Measurements from ENCODE around the gene TLL2. TPM values are rescaled to one million over a fixed set of nuclear protein-coding genes. Genes with fewer than 3 reads are reported as not detected.

Gene TLL2
- total RNA-seq, 6 donors from 2014 or later: 0.06 to 0.20 TPM; not detected in 4

GRCh38 chr10:96395931-96396877 lies 117.5 kb downstream of the TLL2 start:
- Histone ChIP-seq H3K9me3 (no peaks in the 10 kb centered on the region), H3K4me1 (peaks cover 0 to 7% (median 0%) of the 10 kb centered on the region in 4 donors), H3K4me3 (no peak overlapping the region), H3K27me3 (no peaks in the 10 kb centered on the region), H3K36me3 (no peaks in the 10 kb centered on the region), H3K27ac (no peak overlapping the region)
- WGBS, 2 donors: 27 to 28% methylated on average over 24 of the region's 24 CpGs
- TF ChIP-seq POLR2AphosphoS5 (IDR thresholded peaks at IDR 0.05): no peak
- no peak for TF ChIP-seq POLR2A (IDR thresholded peaks at IDR 0.05)
- TF ChIP-seq CTCF (IDR thresholded peaks at IDR 0.05): peak; percentile 66 to 84 (median 74)
- TF ChIP-seq EP300 (IDR thresholded peaks at IDR 0.05): no peak
- ATAC-seq (ENCODE audit: low FRiP score in 2 of 2) (peak; percentile 70 to 85), DNase-seq (peak in 1 of 2 donors; percentile 58)

- Histone ChIP-seq H3K4me3 (no peak overlapping the region), H3K36me3 (no peaks in the 10 kb centered on the region), H3K4me1 (no peaks in the 10 kb centered on the region), H3K27me3 (no peaks in the 10 kb centered on the region), H3K27ac (no peak overlapping the region), H3K9me3 (no peaks in the 10 kb centered on the region)
- ATAC-seq (ENCODE audit: low FRiP score in 2 of 2) (no peak), DNase-seq (no peak)
- WGBS, 2 donors: 84% methylated on average over 7 of the region's 7 CpGs
- no peak for TF ChIP-seq CTCF (IDR thresholded peaks at IDR 0.05)
- TF ChIP-seq POLR2A (IDR thresholded peaks at IDR 0.05): no peak
These were observed 123.3 kb downstream of the TLL2 start for GRCh38 chr10:96390460-96390864.

GRCh38 chr10:96389785-96390184 lies 123.9 kb downstream of the TLL2 start:
- WGBS, 2 donors: 89 to 93% methylated on average over 5 of the region's 5 CpGs
- H3K4me3 ChIP-seq: no peak overlapping the region
- DNase-seq (no peak), ATAC-seq (ENCODE audit: low FRiP score in 2 of 2) (no peak)
- no peaks in the 10 kb centered on the region for H3K27me3 ChIP-seq
- H3K4me1 ChIP-seq: no peaks in the 10 kb centered on the region
- H3K36me3 ChIP-seq: no peaks in the 10 kb centered on the region
- TF ChIP-seq EP300 (IDR thresholded peaks at IDR 0.05) (no peak), POLR2A (IDR thresholded peaks at IDR 0.05) (no peak), POLR2AphosphoS5 (IDR thresholded peaks at IDR 0.05) (no peak), CTCF (IDR thresholded peaks at IDR 0.05) (no peak)
- H3K9me3 ChIP-seq: no peaks in the 10 kb centered on the region
- no peak overlapping the region for H3K27ac ChIP-seq

GRCh38 chr10:96387601-96388000 lies 126.1 kb downstream of the TLL2 start:
- H3K36me3 ChIP-seq: no peaks in the 10 kb centered on the region
- H3K4me3 ChIP-seq: no peak overlapping the region
- no peak overlapping the region for H3K27ac ChIP-seq
- TF ChIP-seq CTCF (IDR thresholded peaks at IDR 0.05) (no peak), POLR2A (IDR thresholded peaks at IDR 0.05) (no peak), POLR2AphosphoS5 (IDR thresholded peaks at IDR 0.05) (no peak), EP300 (IDR thresholded peaks at IDR 0.05) (no peak)
- ATAC-seq (ENCODE audit: low FRiP score in 2 of 2): no peak
- H3K9me3 ChIP-seq: no peaks in the 10 kb centered on the region
- no peak for DNase-seq
- no peaks in the 10 kb centered on the region for H3K27me3 ChIP-seq
- 87 to 90% methylated on average over 7 of the region's 7 CpGs for WGBS, 2 donors
- H3K4me1 ChIP-seq: no peaks in the 10 kb centered on the region

All from upper lobe of left lung (tissue), 6 donors.